ENCODE data around the gene C3orf18. TPM values are rescaled to one million over a fixed set of nuclear protein-coding genes. Genes with fewer than 3 reads are reported as not detected.

C3orf18 gene
- total RNA-seq, result 4.3 and 8.9 TPM in 2 replicates

GRCh38 chr3:50567386-50568167 lies at the start of gene C3orf18:
TSS of gene C3orf18 (minus strand) at chr3:50567747. CDS start at chr3:50565699, 2,048 bp downstream.
- TF ChIP-seq CTCF (conservative IDR thresholded peaks at IDR 0.05; ENCODE audit: low read depth, low read length), result no peak
- no peak for DNase-seq (ENCODE audit: low read depth)
- H3K4me3 ChIP-seq (ENCODE audit: low read depth, low read length), result peak within 1 kb of the TSS; percentile 99

DNA sequence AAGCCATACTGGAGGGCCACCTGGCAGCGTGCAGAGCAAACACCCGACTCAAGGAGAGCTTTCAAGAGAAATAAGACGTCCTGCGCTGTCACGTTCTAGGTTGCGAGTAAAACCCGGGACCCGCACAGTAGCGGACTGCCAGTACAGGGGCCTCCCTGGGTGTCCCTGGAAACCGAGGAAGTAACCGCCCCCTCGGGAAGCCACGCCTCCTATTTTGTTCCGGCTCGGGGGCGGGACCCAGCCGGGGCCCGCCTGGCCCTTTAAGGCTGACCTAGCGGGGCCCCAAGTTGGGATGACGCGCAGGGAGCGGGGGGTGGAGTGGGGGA lies 49.2 kb upstream of the C3orf18 start:
- peak overlapping the region; percentile 77 for H3K4me3 ChIP-seq (ENCODE audit: low read depth, low read length)
- no peak for TF ChIP-seq CTCF (conservative IDR thresholded peaks at IDR 0.05; ENCODE audit: low read depth, low read length)
- no peak for DNase-seq (ENCODE audit: low read depth)

- TF ChIP-seq CTCF (conservative IDR thresholded peaks at IDR 0.05; ENCODE audit: low read depth, low read length), result peak; percentile 100
- DNase-seq (ENCODE audit: low read depth), result no peak
- H3K4me3 ChIP-seq (ENCODE audit: low read depth, low read length), result peak overlapping the region; percentile 77
Measured at GRCh38 chr3:50616003-50616769, 48.6 kb upstream of the C3orf18 start.

GRCh38 chr3:50615190-50615589 lies 47.6 kb upstream of the C3orf18 start:
- no peak overlapping the region for H3K4me3 ChIP-seq (ENCODE audit: low read depth, low read length)
- DNase-seq (ENCODE audit: low read depth), result no peak
- no peak for TF ChIP-seq CTCF (conservative IDR thresholded peaks at IDR 0.05; ENCODE audit: low read depth, low read length)

GRCh38 chr3:50612970-50613846 lies 45.7 kb upstream of the C3orf18 start:
- H3K4me3 ChIP-seq (ENCODE audit: low read depth, low read length), result no peak overlapping the region
- DNase-seq (ENCODE audit: low read depth), result no peak
- no peak for TF ChIP-seq CTCF (conservative IDR thresholded peaks at IDR 0.05; ENCODE audit: low read depth, low read length)

- peak overlapping the region; percentile 87 for H3K4me3 ChIP-seq (ENCODE audit: low read depth, low read length)
- no peak for DNase-seq (ENCODE audit: low read depth)
- no peak for TF ChIP-seq CTCF (conservative IDR thresholded peaks at IDR 0.05; ENCODE audit: low read depth, low read length)
Measured at GRCh38 chr3:50612234-50612882, 44.8 kb upstream of the C3orf18 start.

Measured in epithelial cell of proximal tubule (primary cell).